H1 (cell line): ENCODE measurements around the gene GLUL. TPM values are rescaled to one million over a fixed set of nuclear protein-coding genes. Genes with fewer than 3 reads are reported as not detected.
A peak's percentile ranks its signal among the peaks of the same experiment; 100 is the strongest.

ENCODE experiments used
- CTCF ChIA-PET: fragments of 300-600 bp; sonication (Branson Sonifier 250); formaldehyde crosslinking; loops from one replicate; lab custom pipeline; 2021; ENCODE audit not compliant: partially characterized antibody; lab: Charles Lee
- POLR2A ChIA-PET: fragments of 300-600 bp; sonication (Branson Sonifier 250); formaldehyde crosslinking; loops from one replicate; lab custom pipeline; 2021; ENCODE audit warnings: inconsistent platforms; ENCODE audit not compliant: partially characterized antibody; lab: Charles Lee
- DNase-seq, 2 experiments: peaks; one replicate each; pipeline versions ENCODE4 v3.0.0 to v3.0.0-alpha.2; 2010 to 2022; ENCODE audit warnings: low spot score in 2 of 2, low read depth in 1 of 2, mixed read lengths in 1 of 2
- FAIRE-seq: peaks from 2 replicates; lab custom pipeline; 2011; peaks lifted over from hg19 to GRCh38; lab: Jason Lieb, UNC
- H2AFZ ChIP-seq: 2 replicates; pipeline ENCODE4 v1.8.1; 2012; ENCODE audit warnings: low read length, inconsistent platforms
- H2AK5ac ChIP-seq: 2 replicates; pipeline ENCODE4 v1.6.1; 2013; ENCODE audit warnings: low read depth, low read length
- H2BK120ac ChIP-seq: replicated peaks from 2 replicates; pipeline ENCODE3; 2013; ENCODE audit warnings: low read depth, low read length, inconsistent platforms
- H2BK12ac ChIP-seq: 2 replicates; pipeline ENCODE4 v1.6.1; 2013; ENCODE audit warnings: low read depth, low read length
- H2BK15ac ChIP-seq: 2 replicates; pipeline ENCODE4 v1.6.1; 2013; ENCODE audit warnings: low read length
- H2BK20ac ChIP-seq: 2 replicates; pipeline ENCODE4 v1.6.1; 2013; ENCODE audit warnings: low read length
- H2BK5ac ChIP-seq: 2 replicates; pipeline ENCODE4 v1.6.1; 2013; ENCODE audit warnings: low read depth, low read length
- H3K14ac ChIP-seq: 2 replicates; pipeline ENCODE4 v1.6.1; 2013; ENCODE audit warnings: inconsistent platforms; ENCODE audit not compliant: insufficient read length
- H3K18ac ChIP-seq: 2 replicates; pipeline ENCODE4 v1.6.1; 2013; ENCODE audit warnings: low read length; ENCODE audit errors: extremely low read depth
- H3K23ac ChIP-seq: 2 replicates; pipeline ENCODE4 v1.6.1; 2013; ENCODE audit warnings: inconsistent platforms; ENCODE audit not compliant: insufficient read length
- H3K23me2 ChIP-seq: 2 replicates; pipeline ENCODE4 v1.6.1; 2013; ENCODE audit warnings: low read depth, low read length
- H3K27ac ChIP-seq: 2 replicates; pipeline ENCODE4 v1.6.1; 2011; ENCODE audit warnings: low read depth, low read length, inconsistent platforms
- H3K27me3 ChIP-seq, 4 experiments: replicated peaks in 1 of 4; 1 replicate in 1 of 4; 2 replicates in 3 of 4; pipeline versions ENCODE4 v1.6.1 to v1.8.1; 2011 to 2013; ENCODE audit warnings: low read length in 3 of 4, mild to moderate bottlenecking in 3 of 4, inconsistent platforms in 2 of 4, mixed read lengths in 2 of 4, moderate library complexity in 1 of 4; ENCODE audit not compliant: control insufficient read depth in 3 of 4, insufficient read depth in 3 of 4; ENCODE audit errors: extremely low read depth in 1 of 4
- H3K36me3 ChIP-seq, 4 experiments: 2 replicates each; pipeline versions ENCODE4 v1.6.1 to v1.8.1; 2011 to 2013; ENCODE audit warnings: mild to moderate bottlenecking in 4 of 4, low read length in 3 of 4, moderate library complexity in 2 of 4, control low read depth in 1 of 4, inconsistent platforms in 1 of 4; ENCODE audit not compliant: insufficient read depth in 4 of 4, control insufficient read depth in 2 of 4
- H3K4ac ChIP-seq: replicated peaks from 2 replicates; pipeline ENCODE3; 2013; ENCODE audit warnings: low read length, low read depth, mixed read lengths, inconsistent platforms; ENCODE audit not compliant: insufficient read length
- H3K4me1 ChIP-seq, 4 experiments: replicated peaks in 1 of 4; 1 replicate in 1 of 4; 2 replicates in 3 of 4; pipeline versions ENCODE4 v1.6.1 to v1.8.1; 2011 to 2013; ENCODE audit warnings: low read length in 3 of 4, inconsistent platforms in 2 of 4, mixed read lengths in 1 of 4; ENCODE audit not compliant: insufficient read depth in 4 of 4, control insufficient read depth in 3 of 4
- H3K4me2 ChIP-seq, 2 experiments: 2 replicates each; pipeline versions ENCODE4 v1.6.1 to v1.8.1; 2011 to 2013; ENCODE audit warnings: low read depth in 2 of 2, low read length in 2 of 2, control low read depth in 1 of 2, inconsistent platforms in 1 of 2, mild to moderate bottlenecking in 1 of 2; ENCODE audit not compliant: insufficient read depth in 1 of 2
- H3K4me3 ChIP-seq, 4 experiments: fragments of 200-600, 300-600 bp in 1 of 4; sonication (generic), shearing (Covaris generic), sonication (Bioruptor Twin) in 1 of 4; 2 replicates each; pipeline versions ENCODE4 v1.5.1 to v1.8.1; 2011 to 2016; ENCODE audit warnings: low read length in 4 of 4, low read depth in 3 of 4, control low read depth in 2 of 4, inconsistent platforms in 2 of 4, mild to moderate bottlenecking in 2 of 4, mixed read lengths in 1 of 4, moderate library complexity in 1 of 4; ENCODE audit not compliant: insufficient read depth in 2 of 4; ENCODE audit errors: extremely low read depth in 1 of 4
- H3K56ac ChIP-seq: replicated peaks from 2 replicates; pipeline ENCODE3; 2013; ENCODE audit warnings: low read depth, mild to moderate bottlenecking, mixed read lengths, low read length, inconsistent platforms; ENCODE audit not compliant: insufficient read length
- H3K79me1 ChIP-seq: 2 replicates; pipeline ENCODE4 v1.6.1; 2013; ENCODE audit warnings: low read depth, low read length, control low read depth
- H3K79me2 ChIP-seq, 2 experiments: 2 replicates each; pipeline versions ENCODE4 v1.6.1 to v1.8.1; 2012 to 2013; ENCODE audit warnings: low read length in 2 of 2, mild to moderate bottlenecking in 2 of 2, inconsistent platforms in 1 of 2; ENCODE audit not compliant: insufficient read depth in 2 of 2, control insufficient read depth in 1 of 2
- H3K9ac ChIP-seq, 4 experiments: replicated peaks in 1 of 4; 1 replicate in 1 of 4; 2 replicates in 3 of 4; pipeline versions ENCODE4 v1.6.1 to v1.8.1; 2011 to 2013; ENCODE audit warnings: low read depth in 3 of 4, low read length in 3 of 4, control low read depth in 2 of 4, mild to moderate bottlenecking in 2 of 4, moderate library complexity in 2 of 4, inconsistent platforms in 1 of 4; ENCODE audit errors: extremely low read depth in 1 of 4
- H3K9me3 ChIP-seq, 2 experiments: 2 replicates each; pipeline versions ENCODE4 v1.6.1 to v1.8.1; 2012 to 2013; ENCODE audit warnings: mild to moderate bottlenecking in 2 of 2, moderate library complexity in 2 of 2, control low read depth in 1 of 2, inconsistent platforms in 1 of 2, low read depth in 1 of 2, low read length in 1 of 2, mixed read lengths in 1 of 2; ENCODE audit not compliant: insufficient read depth in 2 of 2
- H4K20me1 ChIP-seq, 2 experiments: replicated peaks in 1 of 2; 2 replicates each; pipeline versions ENCODE3 to v1.8.1; 2011 to 2013; ENCODE audit warnings: inconsistent platforms in 2 of 2, low read length in 2 of 2, mild to moderate bottlenecking in 1 of 2; ENCODE audit not compliant: insufficient read depth in 2 of 2, control insufficient read depth in 1 of 2
- H4K5ac ChIP-seq: 2 replicates; pipeline ENCODE4 v1.6.1; 2013; ENCODE audit warnings: low read length, low read depth, mixed read lengths, inconsistent platforms; ENCODE audit not compliant: insufficient read length
- H4K8ac ChIP-seq: 2 replicates; pipeline ENCODE4 v1.8.0; 2013; ENCODE audit warnings: mild to moderate bottlenecking, moderate library complexity, low read length, inconsistent platforms; ENCODE audit not compliant: insufficient read depth; ENCODE audit errors: extremely low read depth
- H4K91ac ChIP-seq: replicated peaks from 2 replicates; pipeline ENCODE3; 2013; ENCODE audit warnings: low read length, mixed read lengths, inconsistent platforms; ENCODE audit not compliant: insufficient read length
- HDAC6 ChIP-seq: IDR thresholded peaks from one replicate; pipeline ENCODE4 v1.7.1; 2012; ENCODE audit warnings: low read depth, mild to moderate bottlenecking, inconsistent platforms, low read length, moderate library complexity
- POLR2AphosphoS5 ChIP-seq: IDR thresholded peaks from 2 replicates; pipeline ENCODE4 v1.6.1; 2011; ENCODE audit warnings: low read depth, low read length
- WGBS, 2 experiments: shearing (Covaris generic) in 1 of 2; methylation state at CpG; one replicate each; pipeline versions ENCODE4 v1.1.6 to v1.1.7; 2013 to 2015; ENCODE audit warnings: low lambda C conversion rate in 2 of 2, mixed read lengths in 2 of 2, inconsistent platforms in 1 of 2, low coverage in 1 of 2, missing lambda C conversion rate in 1 of 2; ENCODE audit not compliant: insufficient replicate concordance in 2 of 2, insufficient coverage in 1 of 2, insufficient read length in 1 of 2; ENCODE audit errors: extremely low coverage in 1 of 2, missing lambda C conversion rate in 1 of 2; 5-methylcytosine and 5-hydroxymethylcytosine counted together
- polyA plus RNA-seq, 7 experiments: library from polyadenylated mRNA; depleted of rRNA in 3 of 7; stranded (reverse) in 5 of 7; unstranded in 2 of 7; fragments of >200 nt in 5 of 7; fragments of 200-250 nt in 2 of 7; gene quantifications; 1 replicate in 5 of 7; 2 replicates in 1 of 7; 4 replicates in 1 of 7; pipeline versions ENCODE4 v1.2.1 to v1.2.3, GENCODE V29; 2011 to 2013; ENCODE audit warnings: missing spikeins in 2 of 7, mixed read lengths in 2 of 7
- total RNA-seq: library from RNA; stranded (reverse); fragmentation: NEBNext Ultra II Directional; extraction: Animal tissue kit (Norgen Biotek cat#: 25700); gene quantifications from 2 replicates; pipeline ENCODE4 v1.2.1, GENCODE V29; 2021

Gene GLUL
- total and polyA plus RNA-seq, 2 of the 8 experiments (the other 6 are each of a cell fraction or from before 2014, with no cell fraction given), result 261 to 453 TPM

DNA sequence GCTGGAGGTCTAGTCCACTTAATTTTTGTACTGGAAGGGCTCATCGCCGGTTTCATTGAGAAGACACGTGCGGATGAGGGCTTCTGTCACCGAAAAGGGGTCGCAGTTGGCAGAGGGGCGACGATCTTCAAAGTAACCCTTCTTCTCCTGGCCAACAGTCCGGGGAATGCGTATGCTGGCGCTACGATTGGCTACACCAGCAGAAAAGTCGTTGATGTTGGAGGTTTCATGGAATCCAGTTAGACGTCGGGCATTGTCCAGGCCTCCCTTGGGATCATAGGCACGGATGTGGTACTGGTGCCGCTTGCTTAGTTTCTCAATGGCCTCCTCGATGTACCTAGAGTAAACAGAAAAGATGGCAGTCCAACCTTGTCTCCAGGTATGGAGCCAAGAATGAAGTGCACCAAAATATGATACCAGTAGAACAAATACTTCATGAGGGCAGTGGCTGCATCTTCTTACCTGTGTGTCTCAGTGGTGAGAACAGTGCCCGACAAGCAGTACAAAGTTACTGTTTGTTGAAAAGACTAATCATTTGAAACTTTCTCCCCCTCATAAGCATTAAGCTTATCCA is 7.1 kb downstream of the GLUL start:
- Histone ChIP-seq H3K23ac (no peak overlapping the region), H2BK5ac (no peak overlapping the region), H3K4ac (no peak overlapping the region), H3K4me2 (no peak overlapping the region), H3K9me3 (no peaks in the 10 kb centered on the region), H3K27me3 (no peaks in the 10 kb centered on the region), H2BK12ac (no peak overlapping the region), H2BK15ac (no peak overlapping the region), H2BK120ac (no peak overlapping the region), H3K14ac (no peak overlapping the region), H3K79me2 (peaks cover 13 to 38% of the 10 kb centered on the region in 2 experiments), H3K4me1 (peaks cover 0 to 5% (median 3%) of the 10 kb centered on the region in 4 experiments; a peak in 2 of 7 replicates), H3K23me2 (peaks cover under 1% of the 10 kb centered on the region), H3K56ac (no peak overlapping the region), H2BK20ac (no peak overlapping the region), H3K79me1 (peaks cover 10% of the 10 kb centered on the region), H3K27ac (no peak overlapping the region), H4K8ac (no peak overlapping the region), H4K91ac (no peak overlapping the region), H4K20me1 (peaks cover 31 to 42% of the 10 kb centered on the region in 2 experiments), H3K9ac (no peak overlapping the region), H2AK5ac (no peak overlapping the region), H3K36me3 (peaks cover 46 to 81% (median 66%) of the 10 kb centered on the region in 4 experiments), H3K18ac (no peak overlapping the region), H3K4me3 (no peak overlapping the region), H2AFZ (no peak overlapping the region), H4K5ac (no peak overlapping the region)
- FAIRE-seq (no peak), DNase-seq (no peak)
- ChIA-PET POLR2A (interaction anchor here (0.9 to 1.3 kb wide), 4 partner anchors 8 to 293 kb away, joined by 3 to 4 read pairs (median 3); no protein-coding TSS in a partner anchor), CTCF (interaction anchor here (0.6 to 0.7 kb wide), 2 partner anchors 59 to 379 kb away, joined by 3 read pairs; no protein-coding TSS in a partner anchor)
- TF ChIP-seq HDAC6 (no peak), POLR2AphosphoS5 (0 out of 2 replicates have a peak, but pooled peaks have one; percentile 65)
- 96% methylated on average over 19 of the region's 19 CpGs; no CpG with 5 or more reads in 1 of the 2 experiments for WGBS, 2 experiments
